GM23338 (cell line): Measurements from ENCODE around the gene MYO19. TPM values are rescaled to one million over a fixed set of nuclear protein-coding genes. Genes with fewer than 3 reads are reported as not detected.

Source experiments
- EZH2 ChIP-seq: fragments of 200-600 bp; sonication (generic); IDR thresholded peaks from one replicate; pipeline ENCODE4 v1.8.0; 2017; ENCODE audit warnings: antibody characterized with exemption, mild to moderate bottlenecking, low read depth; ENCODE audit not compliant: unreplicated experiment
- EZH2phosphoT487 ChIP-seq: fragments of 200-600 bp; sonication (generic); IDR thresholded peaks from one replicate; pipeline ENCODE4 v1.8.1; 2018; ENCODE audit warnings: antibody characterized with exemption; ENCODE audit not compliant: unreplicated experiment
- NANOG ChIP-seq: IDR thresholded peaks from 2 replicates; pipeline ENCODE4 v1.6.1; 2016; ENCODE audit warnings: antibody characterized with exemption, borderline replicate concordance
- ZNF114 ChIP-seq: fragments of 250-450 bp; sonication (Bioruptor Pico); IDR thresholded peaks from 2 replicates; pipeline ENCODE4 v1.5.0; 2020; ENCODE audit warnings: mild to moderate bottlenecking, moderate library complexity
- polyA plus RNA-seq: library from polyadenylated mRNA; unstranded; fragments of >200 nt; fragmentation: Nextera tagmentation; extraction: Ambion mirVana; gene quantifications from 2 replicates; pipeline ENCODE4 v1.2.1, GENCODE V29; 2016
- total RNA-seq: library from RNA; depleted of rRNA; stranded (reverse); fragments of >200 nt; shearing (Covaris generic); gene quantifications from 2 replicates; pipeline ENCODE4 v1.2.3, GENCODE V29; 2014
- TF ChIP-seq, protein P1 (sequence below): fragments of 250-450 bp; sonication (Bioruptor Pico); IDR thresholded peaks from 2 replicates; pipeline ENCODE4 v1.5.0; 2020; ENCODE audit warnings: mild to moderate bottlenecking, moderate library complexity
- TF ChIP-seq, protein P2 (sequence below): IDR thresholded peaks from 2 replicates; pipeline ENCODE4 v1.6.1; 2016; ENCODE audit warnings: antibody characterized with exemption
- TF ChIP-seq, protein P3 (sequence below): IDR thresholded peaks from one replicate; pipeline ENCODE4 v1.6.1; 2018; ENCODE audit warnings: antibody characterized with exemption; ENCODE audit not compliant: unreplicated experiment

The MYO19 gene
- total and polyA plus RNA-seq, 2 experiments from 2014 or later: 37.9 to 150 TPM

DNA sequence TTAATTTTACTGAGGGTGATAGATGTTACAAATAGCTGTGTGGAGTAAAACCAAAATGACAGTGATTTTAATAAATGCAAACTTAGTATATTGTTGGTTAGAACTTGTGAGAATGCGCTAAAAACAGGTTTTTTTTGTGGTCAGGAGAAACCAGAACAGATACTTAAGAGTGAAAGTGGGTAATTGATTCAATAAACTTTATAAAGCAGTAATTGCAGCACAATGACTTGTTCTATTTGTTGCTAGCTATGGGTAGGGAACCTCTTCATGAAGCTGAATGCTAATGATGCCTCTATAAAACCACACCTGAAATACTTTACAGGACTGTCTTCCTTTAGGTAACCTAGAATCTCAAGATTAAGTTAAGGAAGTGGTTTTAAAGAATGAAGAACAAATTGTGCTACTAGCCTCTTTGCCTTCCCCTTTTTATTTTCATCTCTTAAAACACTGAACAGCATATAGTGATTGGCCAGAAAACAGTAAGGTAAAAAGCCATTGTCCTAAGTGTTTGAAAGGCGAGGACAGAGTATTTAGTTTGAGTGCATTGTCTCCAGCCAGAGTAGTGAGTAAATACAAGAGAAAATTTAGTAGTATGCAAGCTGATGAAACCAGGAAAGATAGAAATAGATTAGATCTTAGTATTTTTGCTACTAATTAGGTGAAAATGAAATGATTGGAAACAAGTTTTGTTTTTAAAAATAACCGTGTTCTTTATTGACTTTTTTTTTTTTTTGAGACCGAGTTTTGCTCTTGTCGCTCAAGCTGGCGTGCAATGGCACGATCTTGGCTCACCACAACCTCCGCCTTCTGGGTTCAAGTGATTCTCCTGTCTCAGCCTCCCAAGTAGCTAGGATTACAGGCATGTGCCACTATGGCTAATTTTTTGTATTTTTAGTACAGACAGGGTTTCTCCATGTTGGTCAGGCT, 16.1 kb upstream of the MYO19 start (continued):
- TF ChIP-seq, protein P1, sequence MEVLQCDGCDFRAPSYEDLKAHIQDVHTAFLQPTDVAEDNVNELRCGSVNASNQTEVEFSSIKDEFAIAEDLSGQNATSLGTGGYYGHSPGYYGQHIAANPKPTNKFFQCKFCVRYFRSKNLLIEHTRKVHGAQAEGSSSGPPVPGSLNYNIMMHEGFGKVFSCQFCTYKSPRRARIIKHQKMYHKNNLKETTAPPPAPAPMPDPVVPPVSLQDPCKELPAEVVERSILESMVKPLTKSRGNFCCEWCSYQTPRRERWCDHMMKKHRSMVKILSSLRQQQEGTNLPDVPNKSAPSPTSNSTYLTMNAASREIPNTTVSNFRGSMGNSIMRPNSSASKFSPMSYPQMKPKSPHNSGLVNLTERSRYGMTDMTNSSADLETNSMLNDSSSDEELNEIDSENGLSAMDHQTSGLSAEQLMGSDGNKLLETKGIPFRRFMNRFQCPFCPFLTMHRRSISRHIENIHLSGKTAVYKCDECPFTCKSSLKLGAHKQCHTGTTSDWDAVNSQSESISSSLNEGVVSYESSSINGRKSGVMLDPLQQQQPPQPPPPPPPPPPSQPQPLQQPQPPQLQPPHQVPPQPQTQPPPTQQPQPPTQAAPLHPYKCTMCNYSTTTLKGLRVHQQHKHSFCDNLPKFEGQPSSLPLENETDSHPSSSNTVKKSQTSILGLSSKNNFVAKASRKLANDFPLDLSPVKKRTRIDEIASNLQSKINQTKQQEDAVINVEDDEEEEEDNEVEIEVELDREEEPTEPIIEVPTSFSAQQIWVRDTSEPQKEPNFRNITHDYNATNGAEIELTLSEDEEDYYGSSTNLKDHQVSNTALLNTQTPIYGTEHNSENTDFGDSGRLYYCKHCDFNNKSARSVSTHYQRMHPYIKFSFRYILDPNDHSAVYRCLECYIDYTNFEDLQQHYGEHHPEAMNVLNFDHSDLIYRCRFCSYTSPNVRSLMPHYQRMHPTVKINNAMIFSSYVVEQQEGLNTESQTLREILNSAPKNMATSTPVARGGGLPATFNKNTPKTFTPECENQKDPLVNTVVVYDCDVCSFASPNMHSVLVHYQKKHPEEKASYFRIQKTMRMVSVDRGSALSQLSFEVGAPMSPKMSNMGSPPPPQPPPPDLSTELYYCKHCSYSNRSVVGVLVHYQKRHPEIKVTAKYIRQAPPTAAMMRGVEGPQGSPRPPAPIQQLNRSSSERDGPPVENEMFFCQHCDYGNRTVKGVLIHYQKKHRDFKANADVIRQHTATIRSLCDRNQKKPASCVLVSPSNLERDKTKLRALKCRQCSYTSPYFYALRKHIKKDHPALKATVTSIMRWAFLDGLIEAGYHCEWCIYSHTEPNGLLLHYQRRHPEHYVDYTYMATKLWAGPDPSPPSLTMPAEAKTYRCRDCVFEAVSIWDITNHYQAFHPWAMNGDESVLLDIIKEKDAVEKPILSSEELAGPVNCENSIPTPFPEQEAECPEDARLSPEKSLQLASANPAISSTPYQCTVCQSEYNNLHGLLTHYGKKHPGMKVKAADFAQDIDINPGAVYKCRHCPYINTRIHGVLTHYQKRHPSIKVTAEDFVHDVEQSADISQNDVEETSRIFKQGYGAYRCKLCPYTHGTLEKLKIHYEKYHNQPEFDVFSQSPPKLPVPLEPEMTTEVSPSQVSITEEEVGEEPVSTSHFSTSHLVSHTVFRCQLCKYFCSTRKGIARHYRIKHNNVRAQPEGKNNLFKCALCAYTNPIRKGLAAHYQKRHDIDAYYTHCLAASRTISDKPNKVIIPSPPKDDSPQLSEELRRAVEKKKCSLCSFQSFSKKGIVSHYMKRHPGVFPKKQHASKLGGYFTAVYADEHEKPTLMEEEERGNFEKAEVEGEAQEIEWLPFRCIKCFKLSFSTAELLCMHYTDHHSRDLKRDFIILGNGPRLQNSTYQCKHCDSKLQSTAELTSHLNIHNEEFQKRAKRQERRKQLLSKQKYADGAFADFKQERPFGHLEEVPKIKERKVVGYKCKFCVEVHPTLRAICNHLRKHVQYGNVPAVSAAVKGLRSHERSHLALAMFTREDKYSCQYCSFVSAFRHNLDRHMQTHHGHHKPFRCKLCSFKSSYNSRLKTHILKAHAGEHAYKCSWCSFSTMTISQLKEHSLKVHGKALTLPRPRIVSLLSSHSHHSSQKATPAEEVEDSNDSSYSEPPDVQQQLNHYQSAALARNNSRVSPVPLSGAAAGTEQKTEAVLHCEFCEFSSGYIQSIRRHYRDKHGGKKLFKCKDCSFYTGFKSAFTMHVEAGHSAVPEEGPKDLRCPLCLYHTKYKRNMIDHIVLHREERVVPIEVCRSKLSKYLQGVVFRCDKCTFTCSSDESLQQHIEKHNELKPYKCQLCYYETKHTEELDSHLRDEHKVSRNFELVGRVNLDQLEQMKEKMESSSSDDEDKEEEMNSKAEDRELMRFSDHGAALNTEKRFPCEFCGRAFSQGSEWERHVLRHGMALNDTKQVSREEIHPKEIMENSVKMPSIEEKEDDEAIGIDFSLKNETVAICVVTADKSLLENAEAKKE (CRISPR knock-in tag): no peak
- no peak for TF ChIP-seq ZNF114
- no peak for TF ChIP-seq EZH2phosphoT487
- TF ChIP-seq EZH2: no peak
- TF ChIP-seq, protein P2, sequence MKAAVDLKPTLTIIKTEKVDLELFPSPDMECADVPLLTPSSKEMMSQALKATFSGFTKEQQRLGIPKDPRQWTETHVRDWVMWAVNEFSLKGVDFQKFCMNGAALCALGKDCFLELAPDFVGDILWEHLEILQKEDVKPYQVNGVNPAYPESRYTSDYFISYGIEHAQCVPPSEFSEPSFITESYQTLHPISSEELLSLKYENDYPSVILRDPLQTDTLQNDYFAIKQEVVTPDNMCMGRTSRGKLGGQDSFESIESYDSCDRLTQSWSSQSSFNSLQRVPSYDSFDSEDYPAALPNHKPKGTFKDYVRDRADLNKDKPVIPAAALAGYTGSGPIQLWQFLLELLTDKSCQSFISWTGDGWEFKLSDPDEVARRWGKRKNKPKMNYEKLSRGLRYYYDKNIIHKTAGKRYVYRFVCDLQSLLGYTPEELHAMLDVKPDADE: no peak
- no peak for TF ChIP-seq NANOG
- TF ChIP-seq, protein P3, sequence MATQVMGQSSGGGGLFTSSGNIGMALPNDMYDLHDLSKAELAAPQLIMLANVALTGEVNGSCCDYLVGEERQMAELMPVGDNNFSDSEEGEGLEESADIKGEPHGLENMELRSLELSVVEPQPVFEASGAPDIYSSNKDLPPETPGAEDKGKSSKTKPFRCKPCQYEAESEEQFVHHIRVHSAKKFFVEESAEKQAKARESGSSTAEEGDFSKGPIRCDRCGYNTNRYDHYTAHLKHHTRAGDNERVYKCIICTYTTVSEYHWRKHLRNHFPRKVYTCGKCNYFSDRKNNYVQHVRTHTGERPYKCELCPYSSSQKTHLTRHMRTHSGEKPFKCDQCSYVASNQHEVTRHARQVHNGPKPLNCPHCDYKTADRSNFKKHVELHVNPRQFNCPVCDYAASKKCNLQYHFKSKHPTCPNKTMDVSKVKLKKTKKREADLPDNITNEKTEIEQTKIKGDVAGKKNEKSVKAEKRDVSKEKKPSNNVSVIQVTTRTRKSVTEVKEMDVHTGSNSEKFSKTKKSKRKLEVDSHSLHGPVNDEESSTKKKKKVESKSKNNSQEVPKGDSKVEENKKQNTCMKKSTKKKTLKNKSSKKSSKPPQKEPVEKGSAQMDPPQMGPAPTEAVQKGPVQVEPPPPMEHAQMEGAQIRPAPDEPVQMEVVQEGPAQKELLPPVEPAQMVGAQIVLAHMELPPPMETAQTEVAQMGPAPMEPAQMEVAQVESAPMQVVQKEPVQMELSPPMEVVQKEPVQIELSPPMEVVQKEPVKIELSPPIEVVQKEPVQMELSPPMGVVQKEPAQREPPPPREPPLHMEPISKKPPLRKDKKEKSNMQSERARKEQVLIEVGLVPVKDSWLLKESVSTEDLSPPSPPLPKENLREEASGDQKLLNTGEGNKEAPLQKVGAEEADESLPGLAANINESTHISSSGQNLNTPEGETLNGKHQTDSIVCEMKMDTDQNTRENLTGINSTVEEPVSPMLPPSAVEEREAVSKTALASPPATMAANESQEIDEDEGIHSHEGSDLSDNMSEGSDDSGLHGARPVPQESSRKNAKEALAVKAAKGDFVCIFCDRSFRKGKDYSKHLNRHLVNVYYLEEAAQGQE: no peak
